ENCODE measurements around the gene TP73. TPM values are rescaled to one million over a fixed set of nuclear protein-coding genes. Genes with fewer than 3 reads are reported as not detected.

TP73 gene
- total RNA-seq, 1 experiment from 2014 or later = 10.0 TPM

DNA sequence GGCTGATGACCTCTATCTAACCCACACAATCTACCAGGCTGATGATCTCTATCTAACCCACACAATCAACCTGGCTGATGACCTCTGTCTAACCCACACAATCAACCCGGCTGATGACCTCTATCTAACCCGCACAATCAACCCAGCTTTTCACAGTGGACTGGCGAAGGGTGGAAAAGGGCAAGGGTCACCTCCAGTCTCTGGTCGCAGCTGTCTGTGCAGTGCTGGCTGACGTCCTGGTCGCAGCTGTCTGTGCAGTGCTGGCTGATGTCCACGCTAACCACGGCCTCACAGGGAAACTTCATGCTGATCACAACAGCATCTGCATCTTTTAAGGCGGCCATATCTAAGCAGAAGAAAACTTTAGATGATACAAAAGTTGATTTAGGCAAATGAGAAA, 87.7 kb downstream of the TP73 start:
- H3K9me3 ChIP-seq (ENCODE audit: low read depth, low read length, poor library complexity, severe bottlenecking) = no peaks in the 10 kb centered on the region
- H3K36me3 ChIP-seq (ENCODE audit: insufficient read depth, low read length, poor library complexity, severe bottlenecking) = peaks cover 14% of the 10 kb centered on the region
- intact Hi-C loops (cut with micrococcal nuclease; ENCODE audit: unreplicated experiment) = no loop called here
- no peak for TF ChIP-seq EZH2 (IDR thresholded peaks at IDR 0.05; ENCODE audit: borderline replicate concordance, low read depth, low read length, poor library complexity, severe bottlenecking)
- TF ChIP-seq, protein P1, sequence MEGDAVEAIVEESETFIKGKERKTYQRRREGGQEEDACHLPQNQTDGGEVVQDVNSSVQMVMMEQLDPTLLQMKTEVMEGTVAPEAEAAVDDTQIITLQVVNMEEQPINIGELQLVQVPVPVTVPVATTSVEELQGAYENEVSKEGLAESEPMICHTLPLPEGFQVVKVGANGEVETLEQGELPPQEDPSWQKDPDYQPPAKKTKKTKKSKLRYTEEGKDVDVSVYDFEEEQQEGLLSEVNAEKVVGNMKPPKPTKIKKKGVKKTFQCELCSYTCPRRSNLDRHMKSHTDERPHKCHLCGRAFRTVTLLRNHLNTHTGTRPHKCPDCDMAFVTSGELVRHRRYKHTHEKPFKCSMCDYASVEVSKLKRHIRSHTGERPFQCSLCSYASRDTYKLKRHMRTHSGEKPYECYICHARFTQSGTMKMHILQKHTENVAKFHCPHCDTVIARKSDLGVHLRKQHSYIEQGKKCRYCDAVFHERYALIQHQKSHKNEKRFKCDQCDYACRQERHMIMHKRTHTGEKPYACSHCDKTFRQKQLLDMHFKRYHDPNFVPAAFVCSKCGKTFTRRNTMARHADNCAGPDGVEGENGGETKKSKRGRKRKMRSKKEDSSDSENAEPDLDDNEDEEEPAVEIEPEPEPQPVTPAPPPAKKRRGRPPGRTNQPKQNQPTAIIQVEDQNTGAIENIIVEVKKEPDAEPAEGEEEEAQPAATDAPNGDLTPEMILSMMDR (conservative IDR thresholded peaks at IDR 0.05; ENCODE audit: low read depth, low read length) = no peak
- POLR2A ChIA-PET (ENCODE audit: low non-redundant PET) = no interaction called here
- BruUV-seq (replicated peaks) = no TSS peak
- no peaks in the 10 kb centered on the region for H3K4me1 ChIP-seq (ENCODE audit: insufficient read depth, low read length, poor library complexity, severe bottlenecking)
- no peak for DNase-seq (ENCODE audit: low spot score)
- no peak overlapping the region for H3K27ac ChIP-seq (ENCODE audit: low read depth, low read length, poor library complexity, severe bottlenecking)
- CTCF ChIA-PET = no interaction called here
- H3K4me3 ChIP-seq (ENCODE audit: low read depth, low read length, poor library complexity, severe bottlenecking) = no peak overlapping the region
- no peaks in the 10 kb centered on the region for H3K27me3 ChIP-seq (replicated peaks; ENCODE audit: insufficient read depth, low read depth, low read length, poor library complexity)

DNA sequence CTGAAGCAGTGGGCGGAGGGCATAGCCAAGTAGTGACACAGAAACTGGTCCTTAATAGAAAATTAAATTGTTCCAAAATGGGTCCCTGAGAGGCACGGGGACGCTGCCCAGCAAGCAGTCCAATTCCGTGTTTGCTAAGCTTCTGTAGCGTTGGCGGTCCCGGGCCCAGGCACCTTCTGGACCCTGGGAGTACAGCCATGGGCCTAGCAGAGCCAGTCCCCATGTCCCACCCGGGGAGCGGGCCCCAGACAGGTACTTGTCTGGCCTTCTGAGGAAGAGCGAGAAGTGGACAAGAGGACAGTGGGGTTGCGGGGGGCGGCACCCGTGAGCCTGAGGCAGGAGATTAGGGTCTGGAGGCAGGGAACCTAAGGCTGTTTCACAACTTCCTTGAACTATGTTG, 88.4 kb downstream of the TP73 start:
- Histone ChIP-seq H3K4me1 (ENCODE audit: insufficient read depth, low read length, poor library complexity, severe bottlenecking) (no peaks in the 10 kb centered on the region), H3K9me3 (ENCODE audit: low read depth, low read length, poor library complexity, severe bottlenecking) (no peaks in the 10 kb centered on the region), H3K27ac (ENCODE audit: low read depth, low read length, poor library complexity, severe bottlenecking) (no peak overlapping the region), H3K27me3 (replicated peaks; ENCODE audit: insufficient read depth, low read depth, low read length, poor library complexity) (no peaks in the 10 kb centered on the region), H3K36me3 (ENCODE audit: insufficient read depth, low read length, poor library complexity, severe bottlenecking) (peaks cover 14% of the 10 kb centered on the region), H3K4me3 (ENCODE audit: low read depth, low read length, poor library complexity, severe bottlenecking) (no peak overlapping the region)
- no peak for TF ChIP-seq EZH2 (IDR thresholded peaks at IDR 0.05; ENCODE audit: borderline replicate concordance, low read depth, low read length, poor library complexity, severe bottlenecking)
- TF ChIP-seq, protein P1 (conservative IDR thresholded peaks at IDR 0.05; ENCODE audit: low read depth, low read length) = no peak
- intact Hi-C loops (cut with micrococcal nuclease; ENCODE audit: unreplicated experiment) = no loop called here
- ChIA-PET POLR2A (ENCODE audit: low non-redundant PET) (no interaction called here), CTCF (no interaction called here)
- BruUV-seq (replicated peaks) = no TSS peak
- DNase-seq (ENCODE audit: low spot score) = no peak

DNA sequence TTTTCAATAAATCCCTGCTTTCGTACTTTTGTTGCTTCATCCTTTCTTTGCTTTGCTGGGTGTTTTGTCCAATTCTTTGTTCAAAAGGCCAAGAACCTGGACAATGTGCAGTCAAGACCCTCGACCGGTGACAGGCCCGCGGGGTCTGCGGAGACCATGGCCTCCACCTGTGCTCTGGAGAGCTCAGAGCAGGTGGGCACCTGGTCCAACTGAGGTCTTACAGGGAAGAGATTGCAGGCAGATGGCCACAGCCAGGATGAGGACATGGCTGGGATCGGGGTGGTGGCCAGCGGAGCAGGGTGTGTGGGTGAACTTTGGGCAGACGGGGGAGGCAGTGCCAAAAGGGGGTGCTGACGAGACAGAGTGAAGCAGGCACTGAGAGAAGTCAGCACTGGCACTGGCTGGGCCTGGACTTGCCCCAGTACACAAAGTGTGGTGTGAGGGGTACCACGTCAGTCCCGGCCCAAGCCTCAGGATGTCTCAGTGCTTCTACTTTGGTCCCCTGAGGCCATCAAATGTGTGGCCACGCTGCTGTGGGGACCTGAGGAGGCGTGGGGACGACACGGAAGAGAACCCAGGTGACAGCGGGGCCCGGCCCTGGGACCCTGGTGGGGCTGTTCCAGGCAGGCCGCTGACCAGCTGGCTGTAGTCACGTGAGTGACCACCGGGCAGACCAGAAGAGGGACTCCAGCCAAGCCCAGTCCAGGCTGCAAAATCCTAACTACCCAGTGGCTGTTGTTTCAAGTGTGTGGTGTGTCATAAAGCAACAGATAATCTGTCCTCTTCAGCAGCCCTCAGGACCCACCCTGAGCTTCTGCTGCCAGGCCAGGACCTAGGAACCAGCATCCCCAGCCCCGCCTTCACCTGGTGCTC, 89.5 kb downstream of the TP73 start:
- H3K27me3 ChIP-seq (replicated peaks; ENCODE audit: insufficient read depth, low read depth, low read length, poor library complexity) = no peaks in the 10 kb centered on the region
- peaks cover 14% of the 10 kb centered on the region for H3K36me3 ChIP-seq (ENCODE audit: insufficient read depth, low read length, poor library complexity, severe bottlenecking)
- no peaks in the 10 kb centered on the region for H3K9me3 ChIP-seq (ENCODE audit: low read depth, low read length, poor library complexity, severe bottlenecking)
- no TSS peak for BruUV-seq (replicated peaks)
- ChIA-PET CTCF (no interaction called here), POLR2A (ENCODE audit: low non-redundant PET) (no interaction called here)
- intact Hi-C loops (cut with micrococcal nuclease; ENCODE audit: unreplicated experiment) = no loop called here
- DNase-seq (ENCODE audit: low spot score) = no peak
- no peak for TF ChIP-seq EZH2 (IDR thresholded peaks at IDR 0.05; ENCODE audit: borderline replicate concordance, low read depth, low read length, poor library complexity, severe bottlenecking)
- TF ChIP-seq, protein P1 (conservative IDR thresholded peaks at IDR 0.05; ENCODE audit: low read depth, low read length) = no peak
- no peak overlapping the region for H3K27ac ChIP-seq (ENCODE audit: low read depth, low read length, poor library complexity, severe bottlenecking)
- peaks cover 6% of the 10 kb centered on the region for H3K4me1 ChIP-seq (ENCODE audit: insufficient read depth, low read length, poor library complexity, severe bottlenecking)
- H3K4me3 ChIP-seq (ENCODE audit: low read depth, low read length, poor library complexity, severe bottlenecking) = no peak overlapping the region

Data from A673 (cell line).